Transverse colon (tissue), 4 donors: ENCODE results near the gene ZNF804A.

Source experiments
- CTCF ChIP-seq, 5 experiments: fragments of 200-600 bp in 3 of 5; fragments of 450-650 bp in 2 of 5; sonication (generic) in 3 of 5; IDR thresholded peaks; 1 replicate in 2 of 5; 2 replicates in 3 of 5; pipeline ENCODE4 v1.5.1; 2016 to 2017; ENCODE audit warnings: antibody characterized with exemption in 5 of 5, inconsistent platforms in 3 of 5, mild to moderate bottlenecking in 2 of 5, moderate library complexity in 1 of 5
- POLR2AphosphoS5 ChIP-seq, 3 donors: sonication (generic); formaldehyde crosslinking; IDR thresholded peaks; one replicate each; pipeline ENCODE4 v1.6.1; 2016; ENCODE audit warnings: antibody characterized with exemption in 3 of 3

DNA sequence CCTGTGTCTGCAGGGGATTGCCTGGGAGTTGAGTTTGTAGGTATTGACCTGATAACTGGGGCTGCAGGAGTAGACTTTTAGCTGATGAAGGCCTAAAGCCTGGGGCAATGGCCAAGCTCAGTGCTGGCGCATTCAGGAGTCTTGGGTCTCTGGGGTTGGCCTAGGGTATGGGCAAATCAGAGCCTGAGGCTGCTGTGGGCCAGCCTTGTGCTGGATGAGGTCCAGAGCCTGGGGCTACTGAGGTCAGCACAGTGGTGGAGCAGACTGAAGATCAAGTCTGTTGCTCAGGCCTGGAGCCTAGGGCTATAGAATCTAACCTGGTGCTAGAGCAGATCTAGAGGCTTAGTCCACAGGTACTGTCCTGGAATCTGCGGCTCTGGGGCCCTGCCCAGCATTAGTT is 262.4 kb downstream of the ZNF804A start:
- TF ChIP-seq CTCF (IDR thresholded peaks at IDR 0.05) (no peak), POLR2AphosphoS5 (IDR thresholded peaks at IDR 0.05) (no peak)
